OCI-LY7 (cell line): ENCODE results near the gene MIEN1.

Experiments used
- EZH2phosphoT487 ChIP-seq: fragments of 200-600 bp; sonication (generic); IDR thresholded peaks from 2 replicates; pipeline ENCODE4 v1.6.1; 2018; ENCODE audit warnings: low read depth, borderline replicate concordance, mild to moderate bottlenecking, mixed run types, antibody characterized with exemption, low read length, moderate library complexity, mixed read lengths
- TF ChIP-seq, protein P1 (sequence below): fragments of 200-600 bp; sonication (generic); conservative IDR thresholded peaks from 2 replicates; pipeline ENCODE4 v1.5.1; 2014; ENCODE audit warnings: mild to moderate bottlenecking, antibody characterized with exemption, low read length, moderate library complexity, mixed read lengths

- TF ChIP-seq, protein P1, sequence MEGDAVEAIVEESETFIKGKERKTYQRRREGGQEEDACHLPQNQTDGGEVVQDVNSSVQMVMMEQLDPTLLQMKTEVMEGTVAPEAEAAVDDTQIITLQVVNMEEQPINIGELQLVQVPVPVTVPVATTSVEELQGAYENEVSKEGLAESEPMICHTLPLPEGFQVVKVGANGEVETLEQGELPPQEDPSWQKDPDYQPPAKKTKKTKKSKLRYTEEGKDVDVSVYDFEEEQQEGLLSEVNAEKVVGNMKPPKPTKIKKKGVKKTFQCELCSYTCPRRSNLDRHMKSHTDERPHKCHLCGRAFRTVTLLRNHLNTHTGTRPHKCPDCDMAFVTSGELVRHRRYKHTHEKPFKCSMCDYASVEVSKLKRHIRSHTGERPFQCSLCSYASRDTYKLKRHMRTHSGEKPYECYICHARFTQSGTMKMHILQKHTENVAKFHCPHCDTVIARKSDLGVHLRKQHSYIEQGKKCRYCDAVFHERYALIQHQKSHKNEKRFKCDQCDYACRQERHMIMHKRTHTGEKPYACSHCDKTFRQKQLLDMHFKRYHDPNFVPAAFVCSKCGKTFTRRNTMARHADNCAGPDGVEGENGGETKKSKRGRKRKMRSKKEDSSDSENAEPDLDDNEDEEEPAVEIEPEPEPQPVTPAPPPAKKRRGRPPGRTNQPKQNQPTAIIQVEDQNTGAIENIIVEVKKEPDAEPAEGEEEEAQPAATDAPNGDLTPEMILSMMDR, result no peak
- TF ChIP-seq EZH2phosphoT487, result no peak
Measured at GRCh38 chr17:39732586-39732985, 2.3 kb upstream of the MIEN1 start.
